Left forelimb (tissue), 1 donor: ENCODE results near the gene CD86.

ENCODE experiments used
- DNase-seq: peaks from one replicate; pipeline ENCODE4 v3.0.0-alpha.2; 2018; ENCODE audit warnings: low spot score

The CD86 gene

GRCh38 chr3:122060040-122060698 lies 5.0 kb downstream of the CD86 start:
- DNase-seq = no peak

GRCh38 chr3:122063908-122064307 lies 8.7 kb downstream of the CD86 start:
- DNase-seq = no peak

- DNase-seq = no peak
Measured at GRCh38 chr3:122064326-122064725, 9.2 kb downstream of the CD86 start.

GRCh38 chr3:122066331-122067213 lies 11.4 kb downstream of the CD86 start:
- no peak for DNase-seq

- no peak for DNase-seq
Measured at GRCh38 chr3:122067214-122067550, 12.0 kb downstream of the CD86 start.

GRCh38 chr3:122067588-122068240 lies 12.6 kb downstream of the CD86 start:
- DNase-seq = no peak

GRCh38 chr3:122074621-122075265 lies 19.6 kb downstream of the CD86 start:
- no peak for DNase-seq

GRCh38 chr3:122076491-122077292 lies 21.5 kb downstream of the CD86 start:
- no peak for DNase-seq

GRCh38 chr3:122077293-122078234 lies 22.4 kb downstream of the CD86 start:
- DNase-seq = no peak

GRCh38 chr3:122078235-122078935 lies 23.2 kb downstream of the CD86 start:
- no peak for DNase-seq

GRCh38 chr3:122079524-122080206 lies 24.5 kb downstream of the CD86 start:
- DNase-seq = no peak

GRCh38 chr3:122080207-122080587 lies 25.0 kb downstream of the CD86 start:
- DNase-seq = no peak

GRCh38 chr3:122081543-122082247 lies 26.5 kb downstream of the CD86 start:
- DNase-seq = no peak

GRCh38 chr3:122082357-122082756 lies 27.2 kb downstream of the CD86 start:
- DNase-seq = no peak

- no peak for DNase-seq
Measured at GRCh38 chr3:122084799-122085198, 29.6 kb downstream of the CD86 start.

GRCh38 chr3:122085673-122086072 lies 30.5 kb downstream of the CD86 start:
- no peak for DNase-seq

- DNase-seq = no peak
Measured at GRCh38 chr3:122088531-122088930, 33.4 kb downstream of the CD86 start.

GRCh38 chr3:122091602-122092295 lies 36.6 kb downstream of the CD86 start:
- DNase-seq = no peak
